ENCODE results near the gene ZNF491. TPM values are rescaled to one million over a fixed set of nuclear protein-coding genes. Genes with fewer than 3 reads are reported as not detected.

ZNF491 gene
- total and polyA plus RNA-seq, 9 of the 15 experiments (the other 6 are each of a cell fraction or from before 2014, with no cell fraction given) = 0.19 to 0.95 (median 0.39) TPM; not detected in 1

GRCh38 chr19:11832253-11832912 lies 34.1 kb downstream of the ZNF491 start:
- Histone ChIP-seq H3K9me3 (replicated peaks; ENCODE audit: control insufficient read depth, insufficient read depth, low read depth, low read length) (peaks cover 47% of the 10 kb centered on the region), H3K4me2 (ENCODE audit: insufficient read depth, low read length) (no peak overlapping the region), H3K27me3 (ENCODE audit: control insufficient read depth in 2 of 2, insufficient read depth in 2 of 2, low read length in 2 of 2) (no peaks in the 10 kb centered on the region), H3K9ac (ENCODE audit: insufficient read depth in 1 of 2, low read depth in 2 of 2, low read length in 2 of 2) (no peak overlapping the region), H3K27ac (ENCODE audit: extremely low read depth, low read depth, low read length) (no peak overlapping the region), H3K4me1 (replicated peaks in 1 of 2; ENCODE audit: control insufficient read depth in 2 of 2, insufficient read depth in 2 of 2, low read length in 2 of 2) (peaks cover 4 to 7% of the 10 kb centered on the region in 2 experiments; a peak in 3 of 5 replicates), H3K79me2 (ENCODE audit: control insufficient read depth, insufficient read depth, low read length) (peaks cover 11% of the 10 kb centered on the region; the same call in 2 of the 3 replicates), H4K20me1 (replicated peaks; ENCODE audit: control insufficient read depth, insufficient read depth, low read length) (no peaks in the 10 kb centered on the region), H3K9me1 (ENCODE audit: control insufficient read depth, insufficient read depth, low read length) (no peaks in the 10 kb centered on the region), H3K4me3 (no peak overlapping the region), H2AFZ (ENCODE audit: low read depth, low read length) (no peak overlapping the region), H3K36me3 (ENCODE audit: control insufficient read depth, insufficient read depth, low read length) (peaks cover 73% of the 10 kb centered on the region)
- no peak for FAIRE-seq
- in situ Hi-C loops (cut with MboI) = no loop called here
- no TSS peak for BruUV-seq (replicated peaks)
- 97% methylated on average over 8 of the region's 8 CpGs for WGBS (ENCODE audit: insufficient coverage, low coverage, missing lambda C conversion rate)
- ATAC-seq = no peak
- no peak for DNase-seq (ENCODE audit: extremely low read depth in 1 of 4, low spot score in 3 of 4)
- POLR2A ChIA-PET = no interaction called here
- CTCF ChIA-PET (ENCODE audit: low intra/inter-chr PET ratio) = interaction anchor here (0.6 kb wide), 1 partner anchor 574 kb away, joined by 3 read pairs; no protein-coding TSS in a partner anchor
- intact Hi-C loops (cut with micrococcal nuclease) = no loop called here
- TF ChIP-seq, protein P1, sequence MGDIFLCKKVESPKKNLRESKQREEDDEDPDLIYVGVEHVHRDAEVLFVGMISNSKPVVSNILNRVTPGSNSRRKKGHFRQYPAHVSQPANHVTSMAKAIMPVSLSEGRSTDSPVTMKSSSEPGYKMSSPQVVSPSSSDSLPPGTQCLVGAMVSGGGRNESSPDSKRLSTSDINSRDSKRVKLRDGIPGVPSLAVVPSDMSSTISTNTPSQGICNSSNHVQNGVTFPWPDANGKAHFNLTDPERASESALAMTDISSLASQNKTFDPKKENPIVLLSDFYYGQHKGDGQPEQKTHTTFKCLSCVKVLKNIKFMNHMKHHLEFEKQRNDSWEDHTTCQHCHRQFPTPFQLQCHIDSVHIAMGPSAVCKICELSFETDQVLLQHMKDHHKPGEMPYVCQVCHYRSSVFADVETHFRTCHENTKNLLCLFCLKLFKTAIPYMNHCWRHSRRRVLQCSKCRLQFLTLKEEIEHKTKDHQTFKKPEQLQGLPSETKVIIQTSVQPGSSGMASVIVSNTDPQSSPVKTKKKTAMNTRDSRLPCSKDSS (IDR thresholded peaks at IDR 0.05; ENCODE audit: low read depth, partially characterized antibody) = peak; percentile 91
- TF ChIP-seq SOX6 (IDR thresholded peaks at IDR 0.05) (peak; percentile 48), CBX1 (IDR thresholded peaks at IDR 0.05; ENCODE audit: low read depth) (peak; percentile 79), RBBP5 (IDR thresholded peaks at IDR 0.05; ENCODE audit: borderline replicate concordance, insufficient read depth, low read length, poor library complexity, severe bottlenecking) (no peak), SMARCA4 (IDR thresholded peaks at IDR 0.05) (no peak), TEAD2 (tag; IDR thresholded peaks at IDR 0.05) (peak; percentile 64; the same call in 1 of the 2 replicates), ZNF24 (IDR thresholded peaks at IDR 0.05) (peak; percentile 64; the same call in 1 of the 2 replicates), CGGBP1 (CRISPR knock-in tag; IDR thresholded peaks at IDR 0.05) (no peak), JUN (IDR thresholded peaks at IDR 0.05; ENCODE audit: borderline replicate concordance, low read depth, low read length) (0 out of 2 replicates have a peak, but pooled peaks have one; percentile 31), JUN (CRISPR knock-in tag; IDR thresholded peaks at IDR 0.05; ENCODE audit: borderline replicate concordance) (no peak), ESRRA (IDR thresholded peaks at IDR 0.05; ENCODE audit: borderline replicate concordance, low read depth) (peak; percentile 88), TRIM24 (IDR thresholded peaks at IDR 0.05) (peak in 1 of 2 experiments; percentile 63; a peak in 2 of 4 replicates), ZEB2 (IDR thresholded peaks at IDR 0.05) (peak; percentile 86), ETV5 (CRISPR knock-in tag; IDR thresholded peaks at IDR 0.05; ENCODE audit: low read depth) (no peak), ZNF280B (CRISPR knock-in tag; IDR thresholded peaks at IDR 0.05) (0 out of 2 replicates have a peak, but pooled peaks have one; percentile 21), POLR2G (IDR thresholded peaks at IDR 0.05; ENCODE audit: low read depth, low read length) (no peak)
- TF ChIP-seq, protein P2, sequence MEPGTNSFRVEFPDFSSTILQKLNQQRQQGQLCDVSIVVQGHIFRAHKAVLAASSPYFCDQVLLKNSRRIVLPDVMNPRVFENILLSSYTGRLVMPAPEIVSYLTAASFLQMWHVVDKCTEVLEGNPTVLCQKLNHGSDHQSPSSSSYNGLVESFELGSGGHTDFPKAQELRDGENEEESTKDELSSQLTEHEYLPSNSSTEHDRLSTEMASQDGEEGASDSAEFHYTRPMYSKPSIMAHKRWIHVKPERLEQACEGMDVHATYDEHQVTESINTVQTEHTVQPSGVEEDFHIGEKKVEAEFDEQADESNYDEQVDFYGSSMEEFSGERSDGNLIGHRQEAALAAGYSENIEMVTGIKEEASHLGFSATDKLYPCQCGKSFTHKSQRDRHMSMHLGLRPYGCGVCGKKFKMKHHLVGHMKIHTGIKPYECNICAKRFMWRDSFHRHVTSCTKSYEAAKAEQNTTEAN (CRISPR knock-in tag; IDR thresholded peaks at IDR 0.05) = no peak

Measured in K562 (cell line).